LNCaP clone FGC (cell line): ENCODE data around the gene EFHC2.

ENCODE experiments used
- DNase-seq: peaks from one replicate; pipeline ENCODE4 v3.0.0-alpha.2; 2011; ENCODE audit warnings: low read depth
- H3K4me3 ChIP-seq: 2 replicates; pipeline ENCODE4 v1.5.1; 2011; ENCODE audit warnings: mild to moderate bottlenecking, low read depth, low read length, control low read depth
- TF ChIP-seq, protein P1 (sequence below): IDR thresholded peaks from 2 replicates; pipeline ENCODE4 v1.5.1; 2012; ENCODE audit warnings: mild to moderate bottlenecking; ENCODE audit not compliant: control insufficient read depth, insufficient read depth; ENCODE audit errors: extremely low read depth

The EFHC2 gene

DNA sequence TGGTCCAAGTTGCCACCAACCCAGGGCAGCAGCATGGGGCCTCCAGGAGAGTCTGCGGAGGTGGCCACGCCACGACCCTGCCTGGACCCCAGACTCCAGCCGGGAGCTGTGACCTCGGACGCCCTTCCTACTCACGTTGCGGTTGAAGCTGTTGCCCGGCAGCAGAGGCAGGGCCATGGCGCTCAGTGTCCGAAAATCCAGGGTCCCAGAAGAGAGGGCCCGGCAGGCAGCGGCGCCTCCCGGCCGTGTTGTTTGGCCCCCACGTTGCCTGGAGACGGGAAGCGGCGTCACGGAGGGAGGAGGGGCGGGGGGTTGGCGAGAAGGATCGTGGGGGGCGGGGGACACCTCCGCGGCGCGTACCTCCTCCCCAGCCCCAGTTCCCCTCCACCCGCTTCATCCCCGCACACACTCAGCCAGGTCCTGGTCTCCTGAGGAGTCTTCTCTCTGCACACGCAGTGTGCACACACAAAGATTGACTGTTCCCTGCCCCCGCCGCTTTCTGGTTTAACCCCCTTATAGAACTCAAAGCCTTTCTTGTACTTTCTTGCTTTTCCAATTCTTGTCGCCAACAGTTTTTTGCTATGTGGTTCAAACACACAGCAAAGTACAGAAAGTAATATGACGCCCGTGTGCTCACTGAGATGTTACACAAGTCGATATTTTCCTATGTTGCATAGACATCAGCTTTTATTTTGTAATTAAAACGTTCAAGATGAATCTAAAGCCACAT is at the start of gene EFHC2:
TSS of gene EFHC2 (minus strand) at position 261 of the 730 bp plus-strand sequence. CDS start at position 177, 84 bp downstream.
- no peak for DNase-seq
- no peak within 1 kb of the TSS for H3K4me3 ChIP-seq
- TF ChIP-seq, protein P1, sequence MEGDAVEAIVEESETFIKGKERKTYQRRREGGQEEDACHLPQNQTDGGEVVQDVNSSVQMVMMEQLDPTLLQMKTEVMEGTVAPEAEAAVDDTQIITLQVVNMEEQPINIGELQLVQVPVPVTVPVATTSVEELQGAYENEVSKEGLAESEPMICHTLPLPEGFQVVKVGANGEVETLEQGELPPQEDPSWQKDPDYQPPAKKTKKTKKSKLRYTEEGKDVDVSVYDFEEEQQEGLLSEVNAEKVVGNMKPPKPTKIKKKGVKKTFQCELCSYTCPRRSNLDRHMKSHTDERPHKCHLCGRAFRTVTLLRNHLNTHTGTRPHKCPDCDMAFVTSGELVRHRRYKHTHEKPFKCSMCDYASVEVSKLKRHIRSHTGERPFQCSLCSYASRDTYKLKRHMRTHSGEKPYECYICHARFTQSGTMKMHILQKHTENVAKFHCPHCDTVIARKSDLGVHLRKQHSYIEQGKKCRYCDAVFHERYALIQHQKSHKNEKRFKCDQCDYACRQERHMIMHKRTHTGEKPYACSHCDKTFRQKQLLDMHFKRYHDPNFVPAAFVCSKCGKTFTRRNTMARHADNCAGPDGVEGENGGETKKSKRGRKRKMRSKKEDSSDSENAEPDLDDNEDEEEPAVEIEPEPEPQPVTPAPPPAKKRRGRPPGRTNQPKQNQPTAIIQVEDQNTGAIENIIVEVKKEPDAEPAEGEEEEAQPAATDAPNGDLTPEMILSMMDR: no peak

DNA sequence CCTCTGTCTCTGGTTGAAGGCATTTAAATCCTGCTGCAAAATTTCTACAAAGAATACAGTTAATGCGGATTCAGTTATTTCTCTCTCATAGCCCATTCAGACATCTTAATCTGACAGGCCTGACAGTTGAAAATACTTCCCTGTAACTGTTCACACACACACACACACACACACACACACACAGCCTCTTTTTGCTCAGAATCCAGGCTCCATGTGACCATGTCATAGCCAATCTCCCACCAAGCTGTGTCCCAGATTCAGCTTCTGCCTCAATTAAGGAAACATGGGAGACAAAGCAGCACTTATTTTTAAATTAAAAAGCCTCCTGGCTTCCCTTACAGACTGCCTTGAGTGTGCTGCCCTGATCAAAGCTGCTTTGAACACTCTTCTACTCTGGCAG is 49.3 kb upstream of the EFHC2 start:
- no peak for DNase-seq
- TF ChIP-seq, protein P1: no peak
- no peak overlapping the region for H3K4me3 ChIP-seq

GRCh38 chrX:44384688-44385338 is 41.3 kb upstream of the EFHC2 start:
- no peak overlapping the region for H3K4me3 ChIP-seq
- no peak for DNase-seq
- TF ChIP-seq, protein P1: no peak

GRCh38 chrX:44382871-44383270 is 39.4 kb upstream of the EFHC2 start:
- H3K4me3 ChIP-seq: no peak overlapping the region
- no peak for DNase-seq

DNA sequence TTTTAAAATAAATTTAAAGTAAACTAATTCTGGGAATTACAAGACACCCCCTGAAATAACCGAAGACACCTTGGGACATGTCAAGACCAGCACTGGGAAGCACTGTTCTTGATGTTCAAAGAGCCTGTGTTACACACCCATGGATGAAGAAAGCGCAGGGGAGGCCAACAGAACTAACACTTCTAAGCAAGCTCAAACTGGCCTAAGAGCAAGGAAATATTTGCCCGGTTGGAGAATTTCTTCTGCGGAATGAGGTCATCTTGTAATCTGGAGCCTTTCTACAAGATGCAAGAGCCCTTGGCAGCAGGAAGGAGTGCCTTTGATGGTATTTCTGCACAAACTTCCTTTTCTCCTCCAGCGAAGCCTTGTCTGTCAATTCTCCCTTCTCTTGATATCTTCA is 9.3 kb upstream of the EFHC2 start:
- TF ChIP-seq, protein P1: no peak
- H3K4me3 ChIP-seq: no peak overlapping the region
- DNase-seq: no peak

More at GRCh38 chrX:44382871-44383270, 39.4 kb upstream of the EFHC2 start:
- TF ChIP-seq, protein P1: no peak

- DNase-seq: no peak
- TF ChIP-seq, protein P1: no peak
These were observed 6.1 kb upstream of the EFHC2 start for GRCh38 chrX:44349561-44349960.

More at GRCh38 chrX:44349561-44349960, 6.1 kb upstream of the EFHC2 start:
- no peak overlapping the region for H3K4me3 ChIP-seq
